ENCODE data around the gene CD93.

CD93 gene

GRCh38 chr20:23090147-23090546 is 4.0 kb upstream of the CD93 start:
- TF ChIP-seq CTCF (IDR thresholded peaks at IDR 0.05): no peak

DNA sequence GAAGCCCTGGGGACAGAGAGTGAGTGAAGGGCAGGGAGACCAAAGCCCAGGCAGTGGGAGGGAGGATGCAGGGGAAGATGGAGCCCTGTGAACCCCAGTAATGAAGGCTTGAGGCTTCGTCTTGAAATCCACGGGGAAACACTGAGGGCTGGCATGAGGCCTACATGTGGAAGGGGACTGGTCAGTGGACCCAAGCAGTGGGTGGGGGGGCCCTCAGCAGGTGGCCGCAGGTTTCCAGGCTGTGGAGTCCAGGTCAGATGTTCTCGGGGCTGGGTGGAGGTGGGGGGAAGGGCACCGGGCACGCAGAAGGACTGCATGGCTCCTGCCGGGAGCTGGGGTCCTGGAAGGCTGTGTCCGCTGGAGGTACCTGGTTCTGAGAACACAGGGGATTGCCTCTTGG is 2.7 kb upstream of the CD93 start:
- TF ChIP-seq CTCF (IDR thresholded peaks at IDR 0.05): no peak

DNA sequence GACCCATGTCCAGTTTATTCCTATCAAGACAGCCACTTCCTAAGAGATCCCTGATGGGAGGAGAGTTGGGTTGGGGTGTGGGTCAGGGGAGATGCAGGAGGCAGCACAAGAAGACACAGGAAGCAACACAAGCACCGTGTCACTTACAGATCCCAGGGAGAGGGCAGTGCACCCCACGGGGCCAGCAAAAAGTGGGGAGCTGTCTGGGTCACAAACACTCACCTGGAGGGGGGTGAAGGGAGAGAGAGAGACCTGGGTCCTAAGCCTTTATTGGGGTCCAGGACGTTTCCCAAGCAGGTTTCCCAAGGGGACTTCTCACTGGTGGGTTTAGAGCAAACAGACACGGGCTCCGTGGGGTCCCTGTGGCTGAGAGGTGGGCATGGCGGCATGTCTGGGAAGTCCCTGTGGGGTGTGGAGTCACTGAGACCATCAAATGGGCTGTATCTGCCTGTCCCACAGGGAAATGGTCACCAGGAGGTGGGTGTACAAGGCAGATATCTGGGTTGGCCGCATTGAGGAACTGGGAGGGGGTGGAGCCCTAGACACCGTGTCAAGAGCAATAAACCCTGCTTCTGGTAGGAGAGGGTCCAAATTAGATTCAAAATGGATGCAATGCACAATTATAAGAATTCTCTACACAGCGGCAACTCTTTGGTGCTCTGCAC is 1.6 kb upstream of the CD93 start:
- TF ChIP-seq CTCF (IDR thresholded peaks at IDR 0.05): no peak

GRCh38 chr20:23086931-23087411 is 847 bp upstream of the CD93 start:
- no peak for TF ChIP-seq CTCF (IDR thresholded peaks at IDR 0.05)

GRCh38 chr20:23085436-23086055 is 578 bp downstream of the CD93 start:
- no peak for TF ChIP-seq CTCF (IDR thresholded peaks at IDR 0.05)

GRCh38 chr20:23084845-23085365 is 1.2 kb downstream of the CD93 start:
- no peak for TF ChIP-seq CTCF (IDR thresholded peaks at IDR 0.05)

GRCh38 chr20:23084282-23084844 is 1.8 kb downstream of the CD93 start:
- no peak for TF ChIP-seq CTCF (IDR thresholded peaks at IDR 0.05)

All from LNCAP (cell line).